ENCODE data around the gene RNASEH1.
A peak's percentile ranks its signal among the peaks of the same experiment; 100 is the strongest.

RNASEH1 gene

GRCh38 chr2:3558205-3559014, at the start of gene RNASEH1:
Gene RNASEH1 (minus strand): TSS chr2:3558333. CDS start chr2:3558260, 73 bp downstream.
- peak; percentile 100 for DNase-seq (ENCODE audit: low read depth)

GRCh38 chr2:3606370-3607201, 48.5 kb upstream of the RNASEH1 start:
- no peak for DNase-seq (ENCODE audit: low read depth)

DNA sequence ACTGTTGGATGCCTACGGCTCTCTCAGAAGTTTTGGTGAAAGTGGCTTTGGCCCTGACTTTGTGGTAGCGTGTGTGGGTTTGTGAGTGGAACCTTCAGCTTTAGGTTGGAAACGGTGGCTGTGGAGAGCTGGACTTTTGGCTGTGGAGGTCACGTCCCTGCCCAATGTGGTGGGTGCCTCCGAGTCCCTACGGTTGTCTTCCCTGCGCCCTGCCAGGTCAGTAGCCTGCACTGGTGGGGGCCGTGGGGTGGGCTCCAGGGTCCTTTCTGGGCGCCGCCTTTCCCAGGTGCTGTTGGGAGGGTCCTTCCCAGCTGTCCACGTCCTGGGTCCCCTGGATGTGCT, 47.9 kb upstream of the RNASEH1 start:
- DNase-seq (ENCODE audit: low read depth), result no peak

DNA sequence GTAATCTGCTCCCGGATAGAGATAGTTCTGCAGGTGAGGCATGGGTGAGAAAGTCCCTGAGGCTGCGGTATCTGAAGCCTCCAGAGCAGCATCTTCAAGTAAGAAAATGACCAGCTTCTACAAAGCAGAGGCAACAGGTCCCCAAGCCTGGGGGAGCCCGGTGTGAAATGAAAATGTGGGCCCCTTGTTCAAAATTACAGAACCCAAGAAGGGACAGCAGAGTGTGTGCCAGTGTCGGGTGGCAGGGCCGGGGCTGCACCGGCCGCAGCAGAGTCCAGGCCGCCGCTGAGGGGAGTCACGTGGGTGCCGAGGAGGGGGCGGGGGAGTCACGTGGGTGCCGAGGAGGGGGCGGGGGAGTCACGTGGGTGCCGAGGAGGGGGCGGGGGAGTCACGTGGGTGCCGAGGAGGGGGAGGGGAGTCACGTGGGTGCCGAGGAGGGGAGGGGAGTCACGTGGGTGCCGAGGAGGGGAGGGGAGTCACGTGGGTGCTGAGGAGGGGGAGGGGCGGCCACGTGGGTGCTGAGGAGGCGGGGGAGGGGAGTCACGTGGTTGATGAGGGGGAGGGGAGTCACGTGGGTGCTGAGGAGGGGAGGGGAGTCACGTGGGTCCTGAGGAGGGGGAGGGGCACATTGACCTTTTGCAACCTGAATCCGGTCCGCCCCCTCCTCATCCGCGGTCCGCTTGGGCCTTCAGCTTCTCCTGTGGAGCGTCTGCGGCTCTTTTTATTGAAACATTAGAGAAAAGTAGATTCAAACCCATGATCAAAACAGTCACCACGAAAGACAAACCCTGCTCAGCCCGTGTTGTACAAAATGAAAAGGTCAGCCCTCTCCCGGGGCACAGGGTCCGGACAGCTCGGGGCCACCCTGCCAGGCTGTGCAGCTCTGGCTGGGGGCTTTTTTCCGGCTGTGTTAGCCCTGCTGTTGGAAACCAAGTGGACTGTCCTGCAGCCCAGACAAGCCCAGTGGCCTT, 47.1 kb upstream of the RNASEH1 start:
- DNase-seq (ENCODE audit: low read depth), result no peak

- DNase-seq (ENCODE audit: low read depth), result no peak
Measured at GRCh38 chr2:3604207-3604877, 46.2 kb upstream of the RNASEH1 start.

DNA sequence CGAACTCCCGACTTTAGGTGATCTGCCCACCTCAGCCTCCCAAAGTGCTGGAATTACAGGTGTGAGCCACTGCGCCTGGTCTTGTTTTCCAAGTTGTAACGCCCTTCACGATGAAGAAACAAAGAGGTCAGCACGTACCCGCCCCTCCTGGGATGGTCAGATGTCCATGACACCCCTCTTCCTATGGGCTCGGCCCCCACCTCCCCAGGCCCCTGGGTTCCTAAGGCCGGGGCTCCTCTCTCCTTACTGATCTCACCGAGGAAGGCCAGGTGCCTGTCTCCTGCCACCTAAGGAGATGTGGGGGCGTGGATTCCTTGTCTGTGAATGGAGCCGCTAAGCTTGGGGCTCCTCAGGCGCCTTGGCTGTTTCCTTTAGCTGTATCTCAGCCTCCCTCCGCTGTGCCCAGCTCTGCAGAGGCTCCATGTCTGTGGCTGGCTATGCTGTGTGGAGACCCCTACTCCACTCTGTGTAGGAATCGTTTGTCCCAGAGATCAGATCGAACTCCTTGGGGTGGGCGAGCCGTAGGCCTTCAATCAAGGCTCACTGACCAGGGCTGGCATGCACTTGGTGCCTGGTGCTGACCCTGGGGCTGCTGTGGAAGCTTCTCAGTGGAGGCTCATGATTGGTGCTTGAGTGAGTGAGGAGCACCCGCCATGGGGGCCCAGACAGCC, 45.5 kb upstream of the RNASEH1 start:
- no peak for DNase-seq (ENCODE audit: low read depth)

DNA sequence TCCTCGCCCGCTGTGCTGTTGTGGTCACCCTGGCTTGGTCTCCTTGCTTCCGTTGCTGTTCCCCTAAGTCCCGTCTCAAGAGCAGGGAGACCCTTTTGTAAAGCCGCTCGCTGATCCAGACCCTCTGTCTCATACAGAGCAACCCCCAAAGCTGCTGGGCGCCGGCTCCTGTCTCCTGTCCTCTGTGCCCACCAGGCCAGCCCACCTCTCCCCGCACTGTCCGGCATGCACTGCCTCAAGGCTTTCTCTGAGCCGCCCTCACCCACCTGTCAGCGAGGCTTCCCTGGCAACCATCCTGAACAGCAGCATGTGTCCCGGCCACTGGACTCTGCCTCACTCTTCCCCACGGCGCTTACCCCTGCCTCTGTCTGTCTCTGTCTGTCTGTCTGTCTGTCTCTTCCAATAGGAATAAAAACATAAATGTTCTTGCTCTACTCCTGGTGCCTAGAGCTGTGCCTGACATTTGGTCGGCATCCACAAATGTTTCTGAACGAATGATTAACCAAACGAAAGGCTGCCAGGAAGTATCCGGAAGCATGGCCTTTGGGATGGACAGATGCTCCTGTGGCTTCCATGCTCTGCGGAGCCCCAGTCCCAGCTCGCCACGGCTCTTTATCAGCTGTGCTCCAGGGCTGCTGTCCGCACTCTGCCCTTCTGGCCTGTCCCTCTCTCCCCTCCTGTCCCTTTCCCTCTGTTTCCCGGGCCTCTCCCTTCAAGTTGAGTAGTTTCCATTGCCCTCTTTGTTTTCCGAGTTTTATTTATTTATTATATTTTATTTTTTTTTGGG, 44.6 kb upstream of the RNASEH1 start:
- no peak for DNase-seq (ENCODE audit: low read depth)

DNA sequence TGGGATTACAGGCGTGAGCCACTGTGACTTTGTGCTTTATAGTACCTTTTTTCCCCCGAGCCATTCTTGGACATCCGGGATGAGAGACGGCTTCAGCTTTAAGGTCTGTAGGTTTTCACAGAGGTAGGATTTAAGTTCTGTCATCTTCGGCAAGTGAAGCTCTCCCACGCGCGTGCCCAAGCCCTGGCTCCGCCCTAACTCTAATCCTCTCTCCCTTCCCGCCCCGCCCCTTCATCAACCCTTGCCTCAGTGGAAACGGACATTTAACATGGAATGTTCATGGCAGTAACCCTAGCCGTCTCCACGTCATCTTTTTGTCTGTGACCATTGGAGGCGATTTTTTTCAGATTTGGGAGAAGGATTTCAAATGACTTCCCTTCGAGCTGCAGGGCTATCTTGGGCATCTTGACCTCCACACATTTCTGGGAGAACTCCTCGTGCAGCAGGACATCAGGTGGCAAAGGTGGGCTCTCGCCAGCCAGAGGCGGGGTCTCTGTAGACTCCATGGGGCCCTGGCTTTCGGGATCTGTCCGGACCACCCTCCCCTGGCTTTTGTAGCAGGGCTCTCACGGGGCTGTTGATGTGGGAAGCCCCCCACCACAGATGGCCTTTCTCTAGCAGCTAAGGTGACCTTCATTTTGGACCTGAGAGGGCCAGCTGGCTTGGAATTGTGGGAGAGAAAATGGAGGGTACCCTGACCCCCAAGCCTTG, 43.6 kb upstream of the RNASEH1 start:
- DNase-seq (ENCODE audit: low read depth), result no peak

GRCh38 chr2:3600256-3600855, 42.2 kb upstream of the RNASEH1 start:
- no peak for DNase-seq (ENCODE audit: low read depth)

- no peak for DNase-seq (ENCODE audit: low read depth)
Measured at GRCh38 chr2:3598912-3599854, 41.0 kb upstream of the RNASEH1 start.

DNA sequence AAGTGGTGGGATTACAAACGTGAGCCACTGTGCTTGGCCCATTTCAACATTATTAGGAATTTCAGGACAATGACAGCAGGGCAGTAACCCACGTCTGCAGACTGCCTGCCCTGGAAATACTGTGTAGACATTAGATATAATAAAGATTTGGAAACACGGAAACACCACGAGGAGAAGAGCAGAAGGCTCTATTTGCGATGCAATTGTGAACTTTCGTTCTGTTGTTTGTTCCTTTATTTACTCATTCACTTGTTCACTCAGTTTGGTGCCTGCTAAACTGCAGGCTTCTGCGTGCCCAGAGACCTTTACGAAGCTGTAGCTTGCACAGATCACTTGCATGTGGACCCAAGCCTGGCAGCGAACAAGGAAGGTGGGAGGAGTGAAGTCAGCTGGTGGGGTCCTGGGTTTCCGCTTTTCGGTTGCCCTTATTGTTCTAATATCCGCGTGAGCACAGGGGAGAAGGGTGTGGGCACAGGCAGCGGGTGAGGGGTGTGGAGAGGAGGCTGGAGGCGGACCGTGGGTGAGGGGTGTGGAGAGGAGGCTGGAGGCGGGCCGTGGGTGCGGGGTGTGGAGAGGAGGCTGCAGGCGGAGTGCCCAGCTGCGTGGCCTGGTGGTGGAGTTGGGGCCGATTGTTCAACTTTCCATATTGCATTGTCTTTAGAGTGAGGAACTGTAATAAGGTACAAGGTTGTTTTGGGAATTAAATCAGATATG, 40.2 kb upstream of the RNASEH1 start:
- no peak for DNase-seq (ENCODE audit: low read depth)

- DNase-seq (ENCODE audit: low read depth), result no peak
Measured at GRCh38 chr2:3597567-3597966, 39.4 kb upstream of the RNASEH1 start.

- DNase-seq (ENCODE audit: low read depth), result no peak
Measured at GRCh38 chr2:3596901-3597417, 38.8 kb upstream of the RNASEH1 start.

DNA sequence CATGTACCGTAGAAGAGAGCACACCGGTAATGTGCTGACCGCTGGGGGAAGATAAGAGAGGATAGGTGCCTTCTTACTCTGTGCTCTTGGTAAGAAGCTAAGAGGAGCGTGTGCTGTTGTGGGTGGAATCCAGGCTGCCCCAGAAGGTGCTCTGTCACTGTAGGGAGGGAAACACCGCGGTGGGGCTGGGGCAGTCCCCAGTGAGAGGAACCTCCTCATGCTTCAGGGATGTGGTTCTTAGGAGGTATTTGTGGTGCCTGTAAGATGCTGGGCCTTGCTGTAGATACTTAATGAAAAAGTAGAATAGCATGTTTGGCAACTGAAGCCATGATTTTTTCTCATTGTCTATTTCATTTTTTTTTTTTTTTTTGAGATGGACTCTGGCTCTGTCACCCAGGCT, 37.9 kb upstream of the RNASEH1 start:
- DNase-seq (ENCODE audit: low read depth), result no peak

DNA sequence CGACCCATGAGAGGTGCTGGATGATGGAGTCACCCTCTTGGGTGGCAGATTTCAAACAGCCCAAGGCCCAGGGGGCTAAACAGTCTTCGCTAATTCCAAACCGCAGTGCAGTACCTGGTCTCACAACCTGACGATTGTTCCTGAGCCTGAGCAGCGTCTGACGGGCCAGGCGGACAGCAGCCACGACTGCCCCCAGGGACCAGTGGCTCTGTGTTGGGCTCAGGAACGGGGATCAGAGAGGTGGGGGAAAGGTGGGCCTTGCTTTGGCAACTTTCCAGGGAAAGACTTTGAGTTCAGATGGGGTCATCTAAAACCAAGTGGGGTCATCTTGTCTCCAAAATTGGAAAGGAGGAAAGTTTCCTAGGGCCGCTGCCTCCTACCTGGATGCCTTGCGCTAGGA, 37.3 kb upstream of the RNASEH1 start:
- DNase-seq (ENCODE audit: low read depth), result no peak

- DNase-seq (ENCODE audit: low read depth), result no peak
Measured at GRCh38 chr2:3594493-3595281, 36.6 kb upstream of the RNASEH1 start, which contains the start of gene COLEC11. Gene COLEC11 (plus strand): TSS chr2:3595112. CDS start chr2:3604341, 9,229 bp downstream.
